ENCODE data around the gene ZSWIM7.

Gene ZSWIM7, protein sequence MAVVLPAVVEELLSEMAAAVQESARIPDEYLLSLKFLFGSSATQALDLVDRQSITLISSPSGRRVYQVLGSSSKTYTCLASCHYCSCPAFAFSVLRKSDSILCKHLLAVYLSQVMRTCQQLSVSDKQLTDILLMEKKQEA

GRCh38 chr17:15999141-15999973 is at the start of gene ZSWIM7, which contains the start of gene TTC19:
Gene ZSWIM7 (minus strand): TSS chr17:15999704. CDS start chr17:15999594, 110 bp downstream.
Gene TTC19 (plus strand): TSS chr17:15999824. CDS start chr17:15999849, 25 bp downstream.
- DNase-seq (ENCODE audit: low read depth in 2 of 2) = peak; percentile 80

DNA sequence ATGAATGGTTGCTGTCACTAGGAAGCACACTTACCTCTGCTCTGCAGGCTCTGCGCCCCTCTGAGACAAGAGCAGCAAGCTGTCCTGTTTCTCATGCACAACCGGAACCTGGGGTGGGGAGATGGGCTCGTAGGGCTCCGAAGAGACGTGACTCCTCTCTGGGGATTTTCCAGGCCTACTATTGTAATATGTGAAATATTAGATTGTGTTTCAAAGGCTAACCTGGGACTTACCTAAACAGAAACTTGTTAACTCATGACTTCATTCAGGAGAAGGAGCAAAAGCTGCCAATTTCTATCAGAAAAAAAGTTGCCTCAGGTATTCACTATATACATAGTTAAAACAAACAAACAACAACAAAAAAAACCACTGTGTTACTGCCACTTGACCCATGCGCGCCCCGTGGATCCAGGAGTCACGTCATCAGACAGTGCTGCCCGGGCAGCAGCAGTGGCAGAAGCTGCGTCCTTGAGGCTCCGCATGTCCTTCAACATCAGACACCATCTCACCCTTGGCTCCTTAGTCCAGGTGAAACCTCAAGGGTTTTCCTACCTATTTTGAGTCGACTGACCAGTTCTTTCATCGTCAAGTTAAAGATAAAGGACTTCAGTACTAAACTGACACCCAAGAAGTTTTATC is 49.4 kb upstream of the ZSWIM7 start:
- DNase-seq (ENCODE audit: low read depth in 2 of 2) = no peak

GRCh38 chr17:16046966-16047365 is 47.5 kb upstream of the ZSWIM7 start:
- no peak for DNase-seq (ENCODE audit: low read depth in 2 of 2)

DNA sequence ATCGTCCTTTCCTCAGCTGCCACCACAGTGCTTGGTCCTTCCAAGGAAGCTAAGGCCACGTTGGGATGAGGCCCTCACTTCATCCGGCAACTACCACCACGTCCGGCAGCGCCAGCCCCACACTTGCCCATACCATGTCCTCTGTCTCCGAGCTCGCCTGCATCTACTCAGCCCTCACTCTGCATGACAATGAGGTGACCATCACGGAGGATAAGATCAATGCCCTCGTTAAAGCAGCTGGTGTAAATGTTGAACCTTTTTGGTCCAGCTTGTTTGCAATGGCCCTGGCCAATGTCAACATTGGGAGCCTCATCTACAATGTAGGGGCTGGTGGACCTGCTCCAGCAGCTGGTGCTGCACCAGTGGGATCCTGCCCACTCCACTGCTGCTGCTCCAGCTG is 45.0 kb upstream of the ZSWIM7 start:
- DNase-seq (ENCODE audit: low read depth in 2 of 2) = no peak

DNA sequence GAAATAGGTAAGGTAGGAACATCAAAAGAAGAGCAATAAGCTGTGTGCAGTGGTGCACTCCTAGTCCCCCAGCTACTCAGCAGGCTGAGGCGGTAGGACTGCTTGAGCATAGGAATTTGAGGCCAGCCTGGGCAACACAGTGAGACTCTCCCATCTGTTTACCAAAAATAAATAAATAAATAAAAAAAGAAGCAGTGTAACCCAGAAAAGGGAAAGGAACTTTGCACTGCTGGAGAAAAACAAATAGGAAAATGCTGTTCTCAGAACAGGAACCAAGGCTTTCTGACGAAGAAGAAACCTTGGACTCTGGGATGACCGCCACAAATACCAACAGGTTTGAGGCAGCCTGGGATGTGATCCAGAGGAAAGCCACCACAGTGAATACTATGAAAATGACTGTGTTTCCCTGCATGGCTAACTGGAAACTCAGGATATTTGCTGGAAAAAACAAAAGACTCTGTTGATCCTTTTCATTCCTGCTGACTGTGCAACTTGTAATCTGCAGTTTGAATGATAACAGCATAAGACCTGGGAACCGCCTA is 41.3 kb upstream of the ZSWIM7 start:
- DNase-seq (ENCODE audit: low read depth in 2 of 2) = no peak

- no peak for DNase-seq (ENCODE audit: low read depth in 2 of 2)
Measured at GRCh38 chr17:16037636-16038035, 38.1 kb upstream of the ZSWIM7 start.

- DNase-seq (ENCODE audit: low read depth in 2 of 2) = no peak
Measured at GRCh38 chr17:16036261-16036660, 36.8 kb upstream of the ZSWIM7 start.

GRCh38 chr17:16033729-16034349 is 34.3 kb upstream of the ZSWIM7 start:
- no peak for DNase-seq (ENCODE audit: low read depth in 2 of 2)

GRCh38 chr17:16027708-16028584 is 28.4 kb upstream of the ZSWIM7 start:
- no peak for DNase-seq (ENCODE audit: low read depth in 2 of 2)

DNA sequence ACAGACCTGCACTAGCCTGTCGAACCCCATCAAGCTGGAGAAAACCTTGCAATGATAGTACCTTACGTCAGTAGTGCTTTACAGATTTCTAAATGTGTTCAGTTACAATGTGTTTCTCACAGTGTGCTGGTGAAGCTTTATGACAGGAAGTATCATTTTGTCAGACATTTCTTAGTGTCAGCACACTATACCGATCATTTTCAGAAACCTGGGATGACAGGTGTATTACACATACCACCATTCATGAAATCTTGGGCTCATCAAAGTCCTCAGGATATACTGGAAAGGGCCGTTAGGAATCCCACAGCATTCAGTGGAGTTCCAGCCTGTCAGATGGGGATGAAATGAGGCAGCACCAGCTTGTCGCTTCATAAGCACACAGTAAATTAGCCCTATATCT is 27.4 kb upstream of the ZSWIM7 start:
- no peak for DNase-seq (ENCODE audit: low read depth in 2 of 2)

DNA sequence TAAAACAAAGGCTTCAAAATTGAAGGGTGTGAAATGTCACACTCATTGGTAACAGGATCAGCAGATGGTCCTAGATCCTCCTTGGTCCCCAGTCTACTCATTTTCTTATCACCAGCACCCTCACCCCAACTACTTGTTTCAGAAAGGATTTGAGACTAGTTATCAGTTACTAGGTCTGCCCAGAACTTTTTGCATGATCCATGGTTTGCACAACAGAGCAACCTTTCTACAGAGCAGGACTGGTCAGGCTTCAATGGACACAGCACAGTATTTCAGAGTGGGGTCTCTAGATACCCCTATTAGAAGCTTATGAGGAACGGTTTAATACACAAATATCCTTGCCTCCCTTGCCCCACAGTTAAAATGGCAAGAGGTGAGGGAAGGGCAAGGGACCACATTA is 25.7 kb upstream of the ZSWIM7 start:
- DNase-seq (ENCODE audit: low read depth in 2 of 2) = no peak

GRCh38 chr17:16023881-16024280 is 24.4 kb upstream of the ZSWIM7 start:
- DNase-seq (ENCODE audit: low read depth in 2 of 2) = no peak

DNA sequence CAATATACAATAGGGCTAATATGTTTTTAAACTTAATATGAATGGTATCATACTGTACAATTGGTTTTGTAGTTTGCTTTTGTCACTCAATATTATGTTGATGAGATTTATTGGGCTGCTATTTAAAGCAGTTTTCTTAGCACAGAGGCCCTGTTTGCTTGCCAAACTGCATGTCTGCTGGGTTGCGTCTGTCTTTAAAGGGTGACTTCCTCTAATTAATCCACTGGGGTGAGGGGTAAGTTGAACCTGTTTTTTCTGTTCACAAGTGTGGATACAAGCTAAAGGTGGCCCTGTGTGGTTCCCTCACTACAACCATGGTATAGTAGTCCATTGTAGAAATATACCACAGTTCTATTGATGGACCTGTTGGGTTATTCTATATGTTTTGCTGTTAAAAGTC is 19.8 kb upstream of the ZSWIM7 start:
- DNase-seq (ENCODE audit: low read depth in 2 of 2) = no peak

DNA sequence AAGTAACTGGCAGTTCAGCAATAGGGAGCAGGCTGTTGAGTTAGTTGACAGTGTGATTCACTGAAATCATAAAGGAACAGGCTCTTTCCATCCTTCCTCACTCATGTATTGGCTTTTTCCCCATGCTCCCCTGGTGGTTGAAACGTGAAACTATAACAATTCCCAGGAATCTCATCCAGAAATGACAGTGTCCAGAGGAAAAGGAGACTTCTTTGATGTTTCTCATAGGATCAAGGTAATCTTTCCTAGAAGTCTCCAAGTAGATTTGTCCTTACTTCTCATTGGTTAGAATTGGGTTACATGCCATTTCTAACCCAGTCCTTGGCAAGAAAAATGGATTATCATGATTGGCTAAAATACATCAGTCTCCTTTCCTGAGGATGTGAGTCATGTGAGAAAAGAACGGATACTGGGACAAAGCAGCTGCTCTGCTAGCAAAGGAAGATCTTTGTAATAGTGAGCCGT is 14.5 kb upstream of the ZSWIM7 start:
- DNase-seq (ENCODE audit: low read depth in 2 of 2) = no peak

DNA sequence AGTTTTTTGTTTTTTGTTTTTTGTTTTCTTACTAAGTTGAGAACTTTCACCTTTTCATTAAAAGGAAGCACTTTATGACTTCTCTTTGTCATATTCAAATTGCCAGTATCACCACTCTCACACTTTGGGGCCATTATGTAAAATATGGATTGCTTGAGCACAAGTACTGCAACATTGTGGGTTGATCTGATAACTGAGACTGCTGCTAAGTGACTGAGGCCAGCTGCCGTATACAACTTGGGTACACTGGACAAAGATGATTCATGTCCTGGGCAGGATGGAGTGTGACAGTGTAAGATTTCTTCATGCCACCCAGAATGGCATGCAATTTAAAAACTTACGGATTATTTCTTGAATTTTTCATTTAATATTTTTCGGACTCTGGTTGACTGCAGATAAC is 7.9 kb upstream of the ZSWIM7 start:
- no peak for DNase-seq (ENCODE audit: low read depth in 2 of 2)

DNA sequence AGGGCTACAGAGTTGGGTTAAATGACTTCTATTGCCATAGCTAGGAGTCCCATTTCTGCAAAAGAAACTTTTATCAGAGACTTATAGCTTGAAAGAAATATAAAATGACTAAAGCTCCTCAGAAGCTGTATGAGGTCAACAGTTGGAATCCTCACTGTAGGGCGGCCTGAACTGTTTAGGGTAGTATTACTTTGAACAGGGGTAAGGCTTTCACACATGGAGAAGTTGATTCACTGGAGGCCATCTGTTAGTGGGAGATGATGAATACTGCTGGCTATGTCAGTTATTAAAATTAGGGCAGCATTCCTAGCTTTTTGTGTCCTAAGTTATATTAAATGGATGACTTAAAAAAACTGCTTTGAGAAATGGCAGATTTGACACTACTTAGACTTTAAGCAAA is 6.1 kb upstream of the ZSWIM7 start:
- no peak for DNase-seq (ENCODE audit: low read depth in 2 of 2)

DNA sequence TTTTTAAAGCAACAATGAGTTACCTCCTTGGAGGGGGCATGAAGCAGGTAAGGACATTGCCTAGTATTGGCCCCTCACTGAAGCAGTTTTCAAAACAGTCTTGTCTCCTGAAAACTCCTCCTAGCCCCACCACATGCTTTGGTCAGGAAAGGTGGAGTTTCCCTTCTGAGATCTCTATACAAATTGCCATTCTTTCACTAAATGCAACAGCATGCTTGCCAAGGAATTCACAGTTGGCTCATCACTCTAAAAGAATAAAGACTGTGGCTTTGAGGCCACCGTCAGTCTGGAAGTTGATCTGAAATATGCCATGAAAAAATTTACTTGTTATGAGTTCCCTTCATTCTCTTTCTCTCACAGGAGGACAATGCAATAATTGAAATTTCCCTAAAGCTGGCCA is 4.3 kb upstream of the ZSWIM7 start:
- DNase-seq (ENCODE audit: low read depth in 2 of 2) = no peak

- DNase-seq (ENCODE audit: low read depth in 2 of 2) = no peak
Measured at GRCh38 chr17:16002708-16003260, 3.3 kb upstream of the ZSWIM7 start.

GRCh38 chr17:16001226-16001897 is 1.9 kb upstream of the ZSWIM7 start:
- DNase-seq (ENCODE audit: low read depth in 2 of 2) = no peak

Measured in stimulated activated CD8-positive, alpha-beta memory T cell treated with anti-CD3 and anti-CD28 coated beads, Interleukin-7, amount 100 ng/mL, for 1 hour (primary cell).